GM18507 (cell line): ENCODE results near the gene PAGE5.

Experiments
- DNase-seq: peaks from one replicate; pipeline ENCODE4 v3.0.0; 2011; ENCODE audit warnings: low read depth; ENCODE audit not compliant: insufficient read length; ENCODE audit errors: extremely low spot score
- FAIRE-seq: peaks from 2 replicates; lab custom pipeline; 2011; peaks lifted over from hg19 to GRCh38; lab: Jason Lieb, UNC

The PAGE5 gene

DNA sequence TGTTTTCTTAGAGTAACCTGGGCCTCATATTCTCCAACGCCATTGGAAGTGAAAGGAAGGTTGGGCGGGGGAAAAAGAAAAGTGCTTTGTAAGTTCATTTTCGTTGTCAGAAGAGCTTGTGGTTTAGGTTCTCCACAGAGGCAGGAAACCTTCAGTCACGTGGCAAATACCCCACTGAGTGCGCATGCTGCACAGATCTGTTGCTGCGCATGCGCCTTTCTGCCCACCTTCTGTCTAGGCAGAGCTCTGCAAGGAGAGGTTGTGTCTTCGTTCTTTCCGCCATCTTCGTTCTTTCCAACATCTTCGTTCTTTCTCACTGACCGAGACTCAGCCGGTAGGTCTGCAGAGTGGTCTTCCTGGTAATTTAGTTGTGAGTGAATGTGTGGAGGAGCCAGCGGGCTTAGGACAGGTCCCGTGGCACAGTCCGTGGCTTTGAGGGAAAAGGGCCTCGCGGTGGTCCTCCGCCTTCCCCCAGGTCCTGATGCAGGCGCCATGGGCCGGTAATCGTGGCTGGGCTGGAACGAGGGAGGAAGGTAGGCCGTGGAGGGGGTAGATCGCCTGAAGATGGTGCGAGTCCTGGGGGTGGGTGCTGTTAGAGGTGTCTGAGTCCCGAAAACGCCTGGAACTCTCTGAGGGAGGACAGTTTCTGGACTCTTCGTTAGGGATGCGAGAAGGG, at the start of gene PAGE5:
Gene PAGE5 (plus strand): TSS at position 228 of the 676 bp plus-strand sequence. CDS start 1,037 bp downstream, outside the sequence.
- no peak for FAIRE-seq
- DNase-seq: no peak

- DNase-seq (no peak), FAIRE-seq (no peak)
Observed at GRCh38 chrX:55187281-55187680, 32.9 kb upstream of the PAGE5 start.

DNA sequence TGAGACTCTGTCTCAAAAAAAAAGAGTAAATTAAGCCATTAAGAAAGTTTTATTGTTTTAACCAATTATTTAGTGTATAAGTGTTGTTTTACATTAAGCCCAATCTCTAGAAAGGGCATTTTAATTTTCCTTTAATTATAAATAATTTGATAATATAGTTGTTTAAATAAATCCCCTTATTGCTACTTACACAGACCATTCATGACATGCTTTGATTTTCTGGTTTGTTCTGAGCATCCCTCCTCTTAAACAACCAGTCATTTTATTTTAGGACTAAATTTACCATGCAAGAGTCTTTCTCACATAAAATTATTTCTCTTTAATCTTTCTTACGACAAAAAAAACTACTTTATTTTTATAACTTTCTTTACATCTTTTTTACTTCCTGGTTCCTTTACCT, 23.5 kb upstream of the PAGE5 start:
- DNase-seq (no peak), FAIRE-seq (no peak)

- no peak for FAIRE-seq
- no peak for DNase-seq
Observed at GRCh38 chrX:55201930-55202579, 18.1 kb upstream of the PAGE5 start.

DNA sequence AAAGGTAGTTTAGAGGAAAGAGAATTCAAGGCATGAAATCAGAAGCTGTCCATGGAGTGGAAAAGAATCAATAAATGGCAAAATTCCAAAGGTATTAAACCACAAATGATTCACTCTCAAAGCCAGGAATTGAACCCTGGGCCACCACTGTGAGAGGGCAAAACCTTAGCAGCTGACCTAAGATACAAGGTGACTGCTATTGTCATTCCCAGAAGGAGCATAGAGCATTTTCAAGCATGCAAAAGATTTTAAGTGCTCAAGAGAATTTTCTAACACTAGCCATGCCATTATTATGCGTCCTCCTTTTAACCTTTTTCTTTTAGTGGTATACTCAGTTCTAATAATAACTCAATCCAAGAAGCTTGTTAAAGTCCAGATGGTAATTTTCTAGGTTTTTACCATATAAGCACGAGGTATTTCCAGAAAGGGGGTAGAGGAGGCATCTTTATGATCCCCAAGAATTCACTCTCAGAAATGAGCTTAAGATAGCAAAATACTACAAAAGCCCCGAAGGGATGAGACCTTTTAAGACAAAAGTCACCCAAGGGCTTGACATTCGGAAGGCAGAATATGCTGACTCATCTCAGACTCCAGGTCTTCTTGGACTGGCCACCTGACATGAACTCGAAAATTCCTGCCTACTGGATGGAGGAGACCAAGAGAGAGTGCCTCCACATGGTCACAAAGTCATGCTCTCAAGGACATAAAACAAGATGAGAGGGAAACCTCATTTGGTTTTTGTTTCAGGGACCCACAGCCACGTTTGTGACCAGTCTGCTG, 13.8 kb upstream of the PAGE5 start:
- no peak for DNase-seq
- FAIRE-seq: no peak

DNA sequence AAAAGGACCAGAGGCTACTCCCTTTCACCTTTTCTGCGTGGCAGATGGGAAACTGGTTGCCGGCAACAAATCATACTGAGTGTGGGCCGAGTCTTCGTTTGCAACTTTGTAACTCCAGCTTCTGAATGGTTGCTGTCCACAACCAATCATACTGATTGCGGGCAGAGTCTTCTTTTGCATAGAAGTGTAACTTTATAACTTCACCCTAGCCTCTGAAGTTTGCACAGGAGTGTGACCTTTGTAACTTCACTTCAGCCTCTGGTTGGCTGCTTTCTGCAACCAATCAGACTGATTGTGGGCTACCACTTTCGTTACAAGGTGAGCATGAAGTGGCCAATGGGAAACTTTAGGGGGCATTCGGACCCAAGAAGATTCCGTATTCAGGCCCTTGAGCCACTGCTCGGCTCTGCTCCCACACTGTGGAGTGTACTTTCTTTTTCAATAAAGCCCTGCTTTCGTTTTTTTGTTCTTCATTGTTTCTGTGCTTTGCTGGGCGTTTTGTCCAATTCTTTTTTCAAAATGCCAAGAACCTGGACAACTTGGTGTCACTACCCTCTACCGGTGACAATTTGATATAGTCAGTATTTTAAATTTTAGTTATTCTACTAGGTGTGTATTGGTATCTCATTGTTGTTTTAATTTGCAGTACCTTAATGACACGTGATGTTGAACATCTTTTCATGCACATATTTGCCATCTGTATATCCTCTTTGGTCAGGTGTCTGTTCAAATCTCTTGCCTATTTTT, 9.0 kb upstream of the PAGE5 start:
- FAIRE-seq: no peak

GRCh38 chrX:55213381-55213780, 6.8 kb upstream of the PAGE5 start:
- DNase-seq (no peak), FAIRE-seq (no peak)

More for the DNA sequence above, 9.0 kb upstream of the PAGE5 start:
- DNase-seq: no peak

- DNase-seq (no peak), FAIRE-seq (no peak)
Observed at GRCh38 chrX:55240788-55241340, 20.7 kb downstream of the PAGE5 start.

DNA sequence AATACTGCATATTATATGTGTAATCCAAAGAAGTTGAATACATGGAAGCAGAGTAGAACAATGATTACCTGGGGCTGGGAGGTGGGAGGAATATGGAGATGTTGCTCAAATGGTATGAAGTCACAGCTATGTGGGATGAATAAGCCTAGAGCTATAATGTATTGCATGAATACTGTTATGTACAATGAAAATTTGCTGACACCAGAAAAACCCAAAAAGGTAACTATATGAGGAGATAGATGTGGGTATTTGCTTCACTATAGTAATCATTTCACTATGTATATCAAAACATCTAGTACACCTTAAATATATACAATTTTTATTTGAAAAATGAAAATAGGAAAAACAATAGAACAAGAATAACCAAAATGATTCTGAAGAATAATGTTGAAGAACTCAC, 33.4 kb downstream of the PAGE5 start:
- no peak for FAIRE-seq
- DNase-seq: no peak

- FAIRE-seq: no peak
- no peak for DNase-seq
Observed at GRCh38 chrX:55260806-55261205, 40.7 kb downstream of the PAGE5 start.

- FAIRE-seq (no peak), DNase-seq (no peak)
Observed at GRCh38 chrX:55264816-55265215, 44.7 kb downstream of the PAGE5 start, which contains the start of gene PAGE3. Gene PAGE3, minus strand, starts transcription at chrX:55264916. Its CDS starts 1,013 bp downstream, at chrX:55263903.
